ENCODE measurements around the gene UVRAG.

UVRAG gene

DNA sequence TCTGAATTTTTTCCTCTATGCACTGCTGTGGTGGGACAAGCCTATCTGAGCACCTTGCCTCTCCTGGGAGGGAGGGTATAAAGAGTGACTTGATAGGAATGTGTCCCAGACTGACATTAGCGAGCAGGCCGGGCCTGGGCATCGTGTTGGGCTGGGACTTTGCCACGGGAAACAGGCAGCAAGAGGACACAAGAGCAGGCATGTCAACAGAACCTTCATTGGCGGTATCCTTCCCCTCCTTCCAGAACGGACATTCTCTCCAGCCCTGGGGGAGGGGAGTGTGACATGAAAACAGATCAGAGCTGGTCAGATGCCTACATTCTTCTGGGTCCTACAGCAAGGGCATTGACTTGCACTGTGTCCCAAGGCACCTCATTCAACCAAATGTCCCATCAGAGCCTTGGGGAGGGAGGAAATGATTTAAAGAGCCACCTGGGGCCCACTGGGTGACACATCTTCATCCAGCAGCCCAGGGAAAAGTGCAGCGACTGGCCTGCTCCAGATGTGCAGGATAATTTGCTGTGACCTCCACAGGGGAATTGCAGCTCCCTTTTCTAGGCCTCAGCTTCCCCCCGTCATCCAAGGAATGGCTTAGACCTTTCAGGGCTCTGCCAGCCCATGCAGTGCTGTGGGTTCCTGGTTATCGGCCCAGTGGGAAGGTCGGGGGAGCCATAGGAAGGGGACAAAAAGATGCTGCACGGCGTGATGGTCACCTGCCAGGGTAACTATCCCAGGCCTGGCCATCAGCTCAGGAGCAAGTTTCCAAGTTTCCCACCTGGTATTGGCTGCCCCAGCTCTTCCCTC lies 21.8 kb upstream of the UVRAG start:
- no peak for DNase-seq
- no peaks in the 10 kb centered on the region for H3K9me3 Mint-ChIP-seq
- no peak overlapping the region for H3K4me3 Mint-ChIP-seq
- H3K36me3 Mint-ChIP-seq, result peaks cover 55 to 77% of the 10 kb centered on the region in 2 donors
- ATAC-seq (replicated peaks), result no peak
- peaks cover 5 to 11% of the 10 kb centered on the region in 2 donors for H3K4me1 Mint-ChIP-seq
- no peak overlapping the region for H3K27ac Mint-ChIP-seq
- no peaks in the 10 kb centered on the region for H3K27me3 Mint-ChIP-seq

DNA sequence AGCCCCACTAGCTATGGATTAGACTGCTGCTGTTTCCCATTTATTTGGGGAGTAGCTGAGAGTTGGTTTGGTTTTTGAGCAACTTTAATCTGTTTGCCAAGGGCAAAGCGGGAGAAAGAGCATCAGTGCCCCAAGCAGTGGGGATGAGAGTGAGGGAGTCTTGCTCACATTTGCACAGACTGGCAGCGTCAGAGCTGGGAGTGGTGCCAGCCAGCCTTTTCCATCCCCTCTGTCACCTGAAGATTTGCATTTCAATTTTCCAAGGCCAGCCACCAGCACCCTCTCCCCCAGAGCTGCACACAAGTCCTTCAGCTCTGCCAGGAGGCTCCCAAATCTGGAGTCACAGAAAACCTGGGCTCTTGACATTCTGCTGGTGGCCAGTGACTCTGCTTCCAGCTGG lies 21.0 kb upstream of the UVRAG start:
- Mint-ChIP-seq H3K36me3 (peaks cover 55 to 78% of the 10 kb centered on the region in 2 donors), H3K27ac (no peak overlapping the region), H3K27me3 (no peaks in the 10 kb centered on the region), H3K4me3 (no peak overlapping the region), H3K4me1 (peaks cover 5 to 11% of the 10 kb centered on the region in 2 donors), H3K9me3 (no peaks in the 10 kb centered on the region)
- ATAC-seq (replicated peaks), result no peak
- no peak for DNase-seq

DNA sequence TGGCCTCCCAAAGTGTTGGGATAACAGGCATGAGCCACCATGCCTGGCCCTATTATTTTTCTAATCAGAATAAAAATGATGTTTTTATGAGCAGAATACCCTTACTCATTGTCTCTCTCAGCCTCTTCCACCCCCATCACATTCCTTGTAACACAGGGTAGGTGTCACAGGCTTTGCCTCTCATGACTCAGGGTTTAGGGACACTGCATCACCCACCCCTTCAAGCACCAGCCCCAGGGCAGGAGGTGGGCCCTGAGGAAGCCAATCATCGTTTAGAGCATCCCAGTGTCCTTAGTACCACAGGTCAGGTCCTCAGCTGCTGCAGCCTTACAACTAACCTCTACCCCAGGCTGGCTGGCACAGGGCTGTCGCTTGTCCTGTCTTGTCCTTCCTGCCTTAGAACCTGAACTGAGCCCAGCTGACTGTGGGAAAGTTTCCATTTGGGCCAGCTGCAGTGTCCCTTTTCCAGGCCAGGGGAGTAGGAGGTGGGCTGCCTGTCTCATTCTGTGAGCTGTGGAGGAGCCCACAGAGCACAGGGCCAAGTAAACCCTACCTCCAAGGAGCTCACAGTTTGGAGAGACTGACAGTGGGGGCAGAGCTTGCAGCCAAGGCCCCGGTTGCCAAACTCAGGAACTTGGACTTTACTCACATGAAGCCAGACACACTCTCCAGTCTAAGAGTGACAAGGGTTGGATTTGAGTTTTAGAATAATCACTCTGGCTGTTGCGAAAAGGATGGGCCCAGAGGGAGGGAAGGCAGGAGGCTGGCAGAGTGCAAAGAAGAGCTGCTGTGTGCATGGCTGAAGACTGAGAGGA lies 19.5 kb upstream of the UVRAG start:
- ATAC-seq (replicated peaks) (no peak), DNase-seq (no peak)
- Mint-ChIP-seq H3K9me3 (no peaks in the 10 kb centered on the region), H3K4me3 (no peak overlapping the region), H3K4me1 (peaks cover 5 to 11% of the 10 kb centered on the region in 2 donors), H3K27ac (no peak overlapping the region), H3K36me3 (peaks cover 58 to 81% of the 10 kb centered on the region in 2 donors), H3K27me3 (no peaks in the 10 kb centered on the region)

DNA sequence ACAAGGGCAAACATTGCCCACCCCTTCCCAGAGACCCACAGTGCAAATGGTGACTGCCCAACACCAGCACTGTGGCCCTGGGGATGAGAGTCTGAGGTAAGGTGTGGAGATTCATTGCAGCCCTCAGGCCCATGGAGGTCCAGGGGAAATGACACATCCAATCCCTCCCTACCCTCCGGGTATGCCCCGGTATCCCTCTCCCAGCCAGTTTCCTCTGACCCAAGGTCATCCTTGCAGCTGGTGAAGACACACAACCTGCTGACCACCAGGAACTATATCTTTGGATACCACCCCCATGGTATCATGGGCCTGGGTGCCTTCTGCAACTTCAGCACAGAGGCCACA lies 18.9 kb upstream of the UVRAG start:
- Mint-ChIP-seq H3K36me3 (peaks cover 58 to 81% of the 10 kb centered on the region in 2 donors), H3K4me3 (no peak overlapping the region), H3K27me3 (no peaks in the 10 kb centered on the region), H3K4me1 (peaks cover 8 to 15% of the 10 kb centered on the region in 2 donors), H3K27ac (no peak overlapping the region), H3K9me3 (no peaks in the 10 kb centered on the region)
- ATAC-seq (replicated peaks) (no peak), DNase-seq (no peak)

- Mint-ChIP-seq H3K9me3 (no peaks in the 10 kb centered on the region), H3K27ac (no peak overlapping the region), H3K4me3 (no peak overlapping the region), H3K4me1 (peaks cover 12 to 26% of the 10 kb centered on the region in 2 donors), H3K27me3 (no peaks in the 10 kb centered on the region), H3K36me3 (peaks cover 55 to 73% of the 10 kb centered on the region in 2 donors)
- ATAC-seq (replicated peaks) (peak; percentile 71 to 74), DNase-seq (no peak)
These were observed 17.9 kb upstream of the UVRAG start for GRCh38 chr11:75797116-75797515.

GRCh38 chr11:75797792-75798191 lies 17.2 kb upstream of the UVRAG start:
- H3K9me3 Mint-ChIP-seq, result no peaks in the 10 kb centered on the region
- ATAC-seq (replicated peaks) (no peak), DNase-seq (no peak)
- H3K27me3 Mint-ChIP-seq, result no peaks in the 10 kb centered on the region
- H3K4me1 Mint-ChIP-seq, result peaks cover 16 to 33% of the 10 kb centered on the region in 2 donors
- H3K27ac Mint-ChIP-seq, result no peak overlapping the region
- H3K4me3 Mint-ChIP-seq, result no peak overlapping the region
- H3K36me3 Mint-ChIP-seq, result peaks cover 58 to 72% of the 10 kb centered on the region in 2 donors

DNA sequence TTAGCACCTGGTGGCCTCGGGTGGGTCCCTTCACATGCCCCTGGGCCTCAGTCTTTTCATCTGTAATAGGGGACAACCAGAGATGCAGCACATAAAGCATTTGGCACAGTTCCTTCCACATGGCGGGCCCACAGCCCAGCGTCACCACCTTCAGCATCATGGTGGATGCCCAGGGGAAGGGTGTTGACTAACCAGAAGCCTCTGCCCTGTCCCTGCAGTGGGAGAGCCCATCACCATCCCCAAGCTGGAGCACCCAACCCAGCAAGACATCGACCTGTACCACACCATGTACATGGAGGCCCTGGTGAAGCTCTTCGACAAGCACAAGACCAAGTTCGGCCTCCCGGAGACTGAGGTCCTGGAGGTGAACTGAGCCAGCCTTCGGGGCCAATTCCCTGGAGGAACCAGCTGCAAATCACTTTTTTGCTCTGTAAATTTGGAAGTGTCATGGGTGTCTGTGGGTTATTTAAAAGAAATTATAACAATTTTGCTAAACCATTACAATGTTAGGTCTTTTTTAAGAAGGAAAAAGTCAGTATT lies 14.8 kb upstream of the UVRAG start:
- Mint-ChIP-seq H3K27me3 (no peaks in the 10 kb centered on the region), H3K36me3 (peaks cover 53 to 59% of the 10 kb centered on the region in 2 donors), H3K9me3 (no peaks in the 10 kb centered on the region), H3K4me1 (peaks cover 24 to 41% of the 10 kb centered on the region in 2 donors), H3K27ac (peak overlapping the region; percentile 37), H3K4me3 (no peak overlapping the region)
- DNase-seq (no peak), ATAC-seq (replicated peaks) (no peak)

DNA sequence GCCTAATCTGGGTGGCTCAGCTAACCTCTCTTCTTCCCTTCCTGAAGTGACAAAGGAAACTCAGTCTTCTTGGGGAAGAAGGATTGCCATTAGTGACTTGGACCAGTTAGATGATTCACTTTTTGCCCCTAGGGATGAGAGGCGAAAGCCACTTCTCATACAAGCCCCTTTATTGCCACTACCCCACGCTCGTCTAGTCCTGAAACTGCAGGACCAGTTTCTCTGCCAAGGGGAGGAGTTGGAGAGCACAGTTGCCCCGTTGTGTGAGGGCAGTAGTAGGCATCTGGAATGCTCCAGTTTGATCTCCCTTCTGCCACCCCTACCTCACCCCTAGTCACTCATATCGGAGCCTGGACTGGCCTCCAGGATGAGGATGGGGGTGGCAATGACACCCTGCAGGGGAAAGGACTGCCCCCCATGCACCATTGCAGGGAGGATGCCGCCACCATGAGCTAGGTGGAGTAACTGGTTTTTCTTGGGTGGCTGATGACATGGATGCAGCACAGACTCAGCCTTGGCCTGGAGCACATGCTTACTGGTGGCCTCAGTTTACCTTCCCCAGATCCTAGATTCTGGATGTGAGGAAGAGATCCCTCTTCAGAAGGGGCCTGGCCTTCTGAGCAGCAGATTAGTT lies 14.2 kb upstream of the UVRAG start:
- no peak overlapping the region for H3K27ac Mint-ChIP-seq
- no peaks in the 10 kb centered on the region for H3K9me3 Mint-ChIP-seq
- DNase-seq (no peak), ATAC-seq (replicated peaks) (no peak)
- no peaks in the 10 kb centered on the region for H3K27me3 Mint-ChIP-seq
- H3K4me1 Mint-ChIP-seq, result peaks cover 24 to 41% of the 10 kb centered on the region in 2 donors
- H3K4me3 Mint-ChIP-seq, result no peak overlapping the region
- H3K36me3 Mint-ChIP-seq, result peaks cover 47 to 53% of the 10 kb centered on the region in 2 donors

GRCh38 chr11:75801362-75802020 lies 13.5 kb upstream of the UVRAG start:
- peaks cover 24 to 41% of the 10 kb centered on the region in 2 donors for H3K4me1 Mint-ChIP-seq
- no peaks in the 10 kb centered on the region for H3K9me3 Mint-ChIP-seq
- H3K27ac Mint-ChIP-seq, result peak overlapping the region; percentile 31
- peaks cover 43 to 47% of the 10 kb centered on the region in 2 donors for H3K36me3 Mint-ChIP-seq
- H3K4me3 Mint-ChIP-seq, result no peak overlapping the region
- no peaks in the 10 kb centered on the region for H3K27me3 Mint-ChIP-seq
- no peak for DNase-seq
- no peak for ATAC-seq (replicated peaks)

GRCh38 chr11:75802021-75802912 lies 12.7 kb upstream of the UVRAG start:
- Mint-ChIP-seq H3K36me3 (peaks cover 37 to 42% of the 10 kb centered on the region in 2 donors), H3K4me1 (peaks cover 21 to 34% of the 10 kb centered on the region in 2 donors), H3K27me3 (no peaks in the 10 kb centered on the region), H3K27ac (peak overlapping the region; percentile 22), H3K9me3 (no peaks in the 10 kb centered on the region), H3K4me3 (no peak overlapping the region)
- DNase-seq (no peak), ATAC-seq (replicated peaks) (no peak)

- DNase-seq (peak; percentile 42), ATAC-seq (replicated peaks) (peak; percentile 91 to 95)
- peaks cover 29 to 36% of the 10 kb centered on the region in 2 donors for H3K36me3 Mint-ChIP-seq
- H3K27me3 Mint-ChIP-seq, result no peaks in the 10 kb centered on the region
- H3K4me1 Mint-ChIP-seq, result peaks cover 22 to 30% of the 10 kb centered on the region in 2 donors
- no peak overlapping the region for H3K4me3 Mint-ChIP-seq
- H3K27ac Mint-ChIP-seq, result peak overlapping the region; percentile 31
- no peaks in the 10 kb centered on the region for H3K9me3 Mint-ChIP-seq
These were observed 11.8 kb upstream of the UVRAG start for GRCh38 chr11:75802913-75803820.

- Mint-ChIP-seq H3K27me3 (no peaks in the 10 kb centered on the region), H3K4me1 (peaks cover 30 to 33% of the 10 kb centered on the region in 2 donors), H3K9me3 (no peaks in the 10 kb centered on the region), H3K4me3 (no peak overlapping the region), H3K27ac (no peak overlapping the region), H3K36me3 (peaks cover 2 to 3% of the 10 kb centered on the region in 2 donors)
- DNase-seq (no peak), ATAC-seq (replicated peaks) (peak; percentile 17 to 42)
These were observed 5.9 kb upstream of the UVRAG start for GRCh38 chr11:75809111-75809510.

Measured in stimulated activated naive B cell treated with anti-CD40 and anti-IgM and Interleukin-4, amounts not matched to agents 10 μg/mL and 1 μg/mL and 100 μg/mL, for 72 hours (primary cell).